HUDEP-2 (cell line): ENCODE data around the gene WEE1.

ENCODE experiments used
- DNase-seq, 76 experiments: peaks; one replicate each; lab custom pipeline; 2025; ENCODE audit not compliant: unreplicated experiment in 76 of 76; lab: John Stamatoyannopoulos, UW

The WEE1 gene

GRCh38 chr11:9565822-9566560, 7.5 kb upstream of the WEE1 start:
- DNase-seq, result peak in 65 of 76 experiments; percentile 16 to 96 (median 76)

GRCh38 chr11:9566561-9567063, 6.9 kb upstream of the WEE1 start:
- no peak for DNase-seq

- DNase-seq, result no peak
Observed at GRCh38 chr11:9567401-9567800, 6.1 kb upstream of the WEE1 start.

GRCh38 chr11:9568161-9568853, 5.2 kb upstream of the WEE1 start:
- no peak for DNase-seq

- DNase-seq, result peak in 16 of 76 experiments; percentile 1 to 43 (median 17)
Observed at GRCh38 chr11:9568854-9569587, 4.4 kb upstream of the WEE1 start.

GRCh38 chr11:9569588-9570164, 3.8 kb upstream of the WEE1 start:
- DNase-seq, result no peak

- DNase-seq, result no peak
Observed at GRCh38 chr11:9570313-9571025, 3.0 kb upstream of the WEE1 start.

- no peak for DNase-seq
Observed at GRCh38 chr11:9571071-9571762, 2.3 kb upstream of the WEE1 start.

- DNase-seq, result no peak
Observed at GRCh38 chr11:9571763-9572115, 1.7 kb upstream of the WEE1 start.

GRCh38 chr11:9573775-9574621, 528 bp downstream of the WEE1 start:
- peak in 5 of 76 experiments; percentile 31 to 53 (median 42) for DNase-seq

- peak in 15 of 76 experiments; percentile 2 to 43 (median 18) for DNase-seq
Observed at GRCh38 chr11:9574622-9575259, 1.3 kb downstream of the WEE1 start.

GRCh38 chr11:9575260-9576240, 2.1 kb downstream of the WEE1 start:
- peak in 25 of 76 experiments; percentile 2 to 47 (median 19) for DNase-seq

GRCh38 chr11:9576701-9577381, 3.4 kb downstream of the WEE1 start:
- DNase-seq, result no peak

GRCh38 chr11:9577556-9577955, 4.1 kb downstream of the WEE1 start:
- no peak for DNase-seq

GRCh38 chr11:9580894-9581293, 7.4 kb downstream of the WEE1 start:
- DNase-seq, result no peak

- DNase-seq, result no peak
Observed at GRCh38 chr11:9581556-9582161, 8.2 kb downstream of the WEE1 start.
